WTC11 (cell line): Measurements from ENCODE around the gene NDST4.

Source experiments
- TF ChIP-seq, protein P1 (sequence below): fragments of 200-600 bp; IDR thresholded peaks from 2 replicates; pipeline ENCODE4 v1.8.0; 2022; ENCODE audit warnings: antibody characterized with exemption
- TF ChIP-seq, protein P2 (sequence below): sonication (generic); formaldehyde crosslinking; IDR thresholded peaks from 2 replicates; pipeline ENCODE4 v1.8.1; 2022; ENCODE audit warnings: missing genetic modification reagents, borderline replicate concordance
- TF ChIP-seq, protein P3 (sequence below): fragments of 250-450 bp; sonication (Bioruptor Pico); IDR thresholded peaks from 2 replicates; pipeline ENCODE4 v1.9.0; 2021; ENCODE audit warnings: moderate library complexity, mild to moderate bottlenecking, inconsistent platforms, borderline replicate concordance

DNA sequence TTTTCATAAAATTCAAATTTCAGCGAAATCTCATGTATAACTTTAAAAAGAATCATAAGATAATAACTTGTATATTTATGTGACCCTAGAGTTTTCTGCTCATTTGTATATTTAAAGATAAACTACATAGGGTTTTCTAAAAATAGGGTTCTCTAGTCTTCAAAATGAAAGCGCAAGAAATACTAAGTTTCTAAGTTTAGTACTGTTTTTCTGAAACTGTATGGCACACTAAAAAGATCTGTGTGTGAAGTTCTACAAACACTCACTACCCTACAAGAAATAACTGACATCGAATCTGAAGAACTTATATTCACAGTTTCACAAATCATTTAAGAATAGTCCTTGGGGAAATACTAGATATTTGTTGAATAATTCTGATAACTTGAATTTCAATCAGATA, 38.7 kb upstream of the NDST4 start:
- TF ChIP-seq, protein P1, sequence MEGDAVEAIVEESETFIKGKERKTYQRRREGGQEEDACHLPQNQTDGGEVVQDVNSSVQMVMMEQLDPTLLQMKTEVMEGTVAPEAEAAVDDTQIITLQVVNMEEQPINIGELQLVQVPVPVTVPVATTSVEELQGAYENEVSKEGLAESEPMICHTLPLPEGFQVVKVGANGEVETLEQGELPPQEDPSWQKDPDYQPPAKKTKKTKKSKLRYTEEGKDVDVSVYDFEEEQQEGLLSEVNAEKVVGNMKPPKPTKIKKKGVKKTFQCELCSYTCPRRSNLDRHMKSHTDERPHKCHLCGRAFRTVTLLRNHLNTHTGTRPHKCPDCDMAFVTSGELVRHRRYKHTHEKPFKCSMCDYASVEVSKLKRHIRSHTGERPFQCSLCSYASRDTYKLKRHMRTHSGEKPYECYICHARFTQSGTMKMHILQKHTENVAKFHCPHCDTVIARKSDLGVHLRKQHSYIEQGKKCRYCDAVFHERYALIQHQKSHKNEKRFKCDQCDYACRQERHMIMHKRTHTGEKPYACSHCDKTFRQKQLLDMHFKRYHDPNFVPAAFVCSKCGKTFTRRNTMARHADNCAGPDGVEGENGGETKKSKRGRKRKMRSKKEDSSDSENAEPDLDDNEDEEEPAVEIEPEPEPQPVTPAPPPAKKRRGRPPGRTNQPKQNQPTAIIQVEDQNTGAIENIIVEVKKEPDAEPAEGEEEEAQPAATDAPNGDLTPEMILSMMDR: no peak
- TF ChIP-seq, protein P2, sequence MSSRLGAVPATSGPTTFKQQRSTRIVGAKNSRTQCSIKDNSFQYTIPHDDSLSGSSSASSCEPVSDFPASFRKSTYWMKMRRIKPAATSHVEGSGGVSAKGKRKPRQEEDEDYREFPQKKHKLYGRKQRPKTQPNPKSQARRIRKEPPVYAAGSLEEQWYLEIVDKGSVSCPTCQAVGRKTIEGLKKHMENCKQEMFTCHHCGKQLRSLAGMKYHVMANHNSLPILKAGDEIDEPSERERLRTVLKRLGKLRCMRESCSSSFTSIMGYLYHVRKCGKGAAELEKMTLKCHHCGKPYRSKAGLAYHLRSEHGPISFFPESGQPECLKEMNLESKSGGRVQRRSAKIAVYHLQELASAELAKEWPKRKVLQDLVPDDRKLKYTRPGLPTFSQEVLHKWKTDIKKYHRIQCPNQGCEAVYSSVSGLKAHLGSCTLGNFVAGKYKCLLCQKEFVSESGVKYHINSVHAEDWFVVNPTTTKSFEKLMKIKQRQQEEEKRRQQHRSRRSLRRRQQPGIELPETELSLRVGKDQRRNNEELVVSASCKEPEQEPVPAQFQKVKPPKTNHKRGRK (CRISPR knock-in tag): no peak
- TF ChIP-seq, protein P3, sequence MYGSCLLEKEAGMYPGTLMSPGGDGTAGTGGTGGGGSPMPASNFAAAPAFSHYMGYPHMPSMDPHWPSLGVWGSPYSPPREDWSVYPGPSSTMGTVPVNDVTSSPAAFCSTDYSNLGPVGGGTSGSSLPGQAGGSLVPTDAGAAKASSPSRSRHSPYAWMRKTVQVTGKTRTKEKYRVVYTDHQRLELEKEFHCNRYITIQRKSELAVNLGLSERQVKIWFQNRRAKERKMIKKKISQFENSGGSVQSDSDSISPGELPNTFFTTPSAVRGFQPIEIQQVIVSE (CRISPR knock-in tag): no peak
